Karpas-422 (cell line): ENCODE data around the gene DUOXA2. TPM values are rescaled to one million over a fixed set of nuclear protein-coding genes. Genes with fewer than 3 reads are reported as not detected.

Source experiments
- DNase-seq: peaks from one replicate; pipeline ENCODE4 v3.0.0-alpha.2; 2015
- H2AFZ ChIP-seq: fragments of 200-600 bp; sonication (generic); 2 replicates; pipeline ENCODE4 v1.6.1; 2014; ENCODE audit warnings: antibody characterized with exemption, low read length, mixed read lengths
- H3K27ac ChIP-seq: fragments of 200-600 bp; sonication (generic); 2 replicates; pipeline ENCODE4 v1.5.1; 2014; ENCODE audit warnings: mild to moderate bottlenecking, low read length, moderate library complexity
- H3K27me3 ChIP-seq: fragments of 200-600 bp; sonication (generic); 2 replicates; pipeline ENCODE4 v1.6.1; 2014; ENCODE audit warnings: low read length, mixed read lengths
- H3K36me3 ChIP-seq: fragments of 200-600 bp; sonication (generic); 2 replicates; pipeline ENCODE4 v1.6.1; 2014; ENCODE audit warnings: low read length, mixed read lengths; ENCODE audit not compliant: insufficient read depth
- H3K4me1 ChIP-seq: fragments of 200-600 bp; sonication (generic); 2 replicates; pipeline ENCODE4 v1.6.1; 2014; ENCODE audit warnings: mild to moderate bottlenecking, low read length, mixed read lengths
- H3K4me2 ChIP-seq: fragments of 200-600 bp; sonication (generic); 2 replicates; pipeline ENCODE4 v1.6.1; 2014; ENCODE audit warnings: low read length, low read depth, mild to moderate bottlenecking; ENCODE audit not compliant: poor library complexity, severe bottlenecking
- H3K4me3 ChIP-seq: fragments of 200-600 bp; sonication (generic); 2 replicates; pipeline ENCODE4 v1.5.1; 2014; ENCODE audit warnings: mild to moderate bottlenecking, antibody characterized with exemption, low read length, mixed read lengths
- H3K79me2 ChIP-seq: fragments of 200-600 bp; sonication (generic); 2 replicates; pipeline ENCODE4 v1.6.1; 2014; ENCODE audit warnings: mild to moderate bottlenecking, low read length, mixed read lengths
- H3K9ac ChIP-seq: fragments of 200-600 bp; sonication (generic); 2 replicates; pipeline ENCODE4 v1.6.0; 2014; ENCODE audit warnings: low read length
- H3K9me2 ChIP-seq: fragments of 200-600 bp; sonication (generic), shearing (Covaris generic); replicated peaks from 2 replicates; pipeline ENCODE4 v1.6.0; 2014; ENCODE audit warnings: mild to moderate bottlenecking, low read length, moderate library complexity; ENCODE audit not compliant: insufficient read depth
- H3K9me3 ChIP-seq: fragments of 300-700, 200-600 bp; sonication (generic); 2 replicates; pipeline ENCODE4 v1.6.1; 2014; ENCODE audit warnings: low read length, mixed read lengths
- H4K20me1 ChIP-seq: fragments of 200-600 bp; sonication (generic); 2 replicates; pipeline ENCODE4 v1.6.1; 2014; ENCODE audit warnings: mild to moderate bottlenecking, antibody characterized with exemption, low read length, low read depth; ENCODE audit not compliant: insufficient read depth
- total RNA-seq: library from RNA; depleted of rRNA; stranded (reverse); fragments of >200 nt; shearing (Covaris generic); gene quantifications from 2 replicates; pipeline ENCODE4 v1.2.3, GENCODE V29; 2014; ENCODE audit warnings: low replicate concordance

The DUOXA2 gene
- total RNA-seq, 1 experiment from 2014 or later, result not detected

DNA sequence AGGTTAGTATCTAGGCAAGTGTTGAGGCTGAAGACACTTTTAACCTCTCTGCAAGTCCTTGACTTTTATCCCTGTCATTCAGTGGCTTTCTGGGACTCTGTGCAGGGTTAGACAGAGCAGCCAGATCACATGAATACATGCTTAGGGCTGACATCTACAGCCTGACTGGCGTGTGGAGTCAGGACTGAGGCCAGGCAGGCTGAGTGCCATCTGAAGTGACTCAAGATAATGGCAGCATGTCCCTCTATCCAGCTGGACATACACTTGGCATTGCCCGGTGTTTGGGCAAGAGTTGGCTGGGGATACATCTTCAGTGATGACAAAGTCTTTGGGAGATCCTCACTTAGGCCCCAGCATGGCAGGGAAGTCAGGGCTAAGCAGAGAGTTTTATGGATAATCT lies 22.6 kb upstream of the DUOXA2 start:
- no peak overlapping the region for H3K4me2 ChIP-seq
- H3K4me1 ChIP-seq, result no peaks in the 10 kb centered on the region
- no peaks in the 10 kb centered on the region for H4K20me1 ChIP-seq
- H2AFZ ChIP-seq, result no peak overlapping the region
- no peak overlapping the region for H3K9ac ChIP-seq
- no peak overlapping the region for H3K27ac ChIP-seq
- H3K36me3 ChIP-seq, result no peaks in the 10 kb centered on the region
- no peak for DNase-seq
- H3K79me2 ChIP-seq, result no peaks in the 10 kb centered on the region
- H3K27me3 ChIP-seq, result no peaks in the 10 kb centered on the region
- no peaks in the 10 kb centered on the region for H3K9me3 ChIP-seq
- no peaks in the 10 kb centered on the region for H3K9me2 ChIP-seq
- H3K4me3 ChIP-seq, result no peak overlapping the region

DNA sequence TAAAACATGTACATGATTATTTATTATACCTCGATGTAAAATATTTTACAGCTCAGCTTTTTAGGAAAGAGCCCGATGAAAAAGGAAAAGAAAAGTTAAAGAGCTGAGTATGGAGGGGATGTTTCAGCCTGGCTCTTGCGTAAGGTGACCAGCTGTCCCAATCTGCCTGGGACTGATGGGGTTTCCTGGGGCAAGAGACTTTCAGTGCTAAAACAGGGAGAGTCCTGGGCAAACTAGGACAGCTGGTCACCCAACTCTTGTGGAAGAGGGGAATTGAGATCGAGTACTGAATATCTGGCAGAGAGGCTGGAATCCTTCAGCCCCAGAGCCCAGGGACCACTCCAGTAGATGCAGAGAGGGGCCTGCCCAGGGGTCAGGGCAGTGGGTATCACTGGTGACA lies 21.1 kb upstream of the DUOXA2 start:
- Histone ChIP-seq H3K27me3 (no peaks in the 10 kb centered on the region), H3K9me2 (no peaks in the 10 kb centered on the region), H3K36me3 (no peaks in the 10 kb centered on the region), H4K20me1 (no peaks in the 10 kb centered on the region), H2AFZ (no peak overlapping the region), H3K9me3 (no peaks in the 10 kb centered on the region), H3K4me1 (no peaks in the 10 kb centered on the region), H3K4me3 (no peak overlapping the region), H3K9ac (no peak overlapping the region), H3K4me2 (no peak overlapping the region), H3K79me2 (no peaks in the 10 kb centered on the region), H3K27ac (no peak overlapping the region)
- DNase-seq, result no peak

DNA sequence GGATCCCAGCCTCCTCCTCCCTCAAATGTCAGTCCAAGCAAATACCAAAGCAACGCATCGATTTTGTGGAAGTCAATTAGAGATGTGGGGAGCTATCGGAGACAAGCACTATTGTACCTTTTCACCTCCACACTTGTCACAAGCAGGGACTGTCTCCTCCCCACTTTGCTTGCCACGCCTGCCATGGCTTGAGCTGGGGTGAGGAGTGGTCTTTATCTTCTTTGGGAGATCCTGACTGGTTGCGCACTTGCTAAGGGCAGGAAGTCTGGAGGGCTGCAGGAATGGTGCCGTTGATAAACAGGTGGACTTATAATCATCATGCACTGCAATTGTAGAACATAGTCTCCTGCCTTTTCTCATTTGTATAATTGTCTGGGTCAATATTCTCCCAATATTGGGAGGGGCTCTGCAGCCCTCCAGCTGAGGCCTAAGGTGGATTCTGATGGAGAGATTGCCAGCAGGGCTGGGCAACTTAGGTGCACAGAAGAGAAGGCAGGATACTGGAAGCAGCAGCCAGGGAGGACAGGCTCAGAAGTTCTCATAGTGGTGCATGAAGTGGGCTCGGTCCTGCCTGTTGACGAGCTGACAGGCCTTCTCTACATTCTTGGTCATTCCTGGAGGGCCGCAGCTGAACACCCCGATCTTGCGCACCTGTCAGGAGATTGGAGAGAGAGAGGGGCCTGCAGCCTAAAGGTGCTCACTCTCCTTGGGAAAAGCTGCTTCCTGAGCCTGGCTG lies 20.3 kb upstream of the DUOXA2 start:
- Histone ChIP-seq H3K36me3 (no peaks in the 10 kb centered on the region), H3K9me2 (no peaks in the 10 kb centered on the region), H3K9ac (no peak overlapping the region), H3K4me2 (no peak overlapping the region), H4K20me1 (no peaks in the 10 kb centered on the region), H3K9me3 (no peaks in the 10 kb centered on the region), H3K27me3 (no peaks in the 10 kb centered on the region), H2AFZ (no peak overlapping the region), H3K27ac (no peak overlapping the region), H3K4me1 (0 out of 2 replicates have a peak, but pooled peaks cover 2% of the 10 kb centered on the region), H3K4me3 (no peak overlapping the region), H3K79me2 (no peaks in the 10 kb centered on the region)
- DNase-seq, result no peak

GRCh38 chr15:45094358-45094730 lies 19.8 kb upstream of the DUOXA2 start:
- no peak overlapping the region for H3K9ac ChIP-seq
- H3K4me1 ChIP-seq, result 0 out of 2 replicates have a peak, but pooled peaks cover 2% of the 10 kb centered on the region
- H3K27ac ChIP-seq, result no peak overlapping the region
- H3K9me2 ChIP-seq, result no peaks in the 10 kb centered on the region
- H3K9me3 ChIP-seq, result no peaks in the 10 kb centered on the region
- H2AFZ ChIP-seq, result no peak overlapping the region
- no peak for DNase-seq
- H3K4me3 ChIP-seq, result no peak overlapping the region
- no peak overlapping the region for H3K4me2 ChIP-seq
- H4K20me1 ChIP-seq, result no peaks in the 10 kb centered on the region
- no peaks in the 10 kb centered on the region for H3K36me3 ChIP-seq
- H3K27me3 ChIP-seq, result no peaks in the 10 kb centered on the region
- no peaks in the 10 kb centered on the region for H3K79me2 ChIP-seq

DNA sequence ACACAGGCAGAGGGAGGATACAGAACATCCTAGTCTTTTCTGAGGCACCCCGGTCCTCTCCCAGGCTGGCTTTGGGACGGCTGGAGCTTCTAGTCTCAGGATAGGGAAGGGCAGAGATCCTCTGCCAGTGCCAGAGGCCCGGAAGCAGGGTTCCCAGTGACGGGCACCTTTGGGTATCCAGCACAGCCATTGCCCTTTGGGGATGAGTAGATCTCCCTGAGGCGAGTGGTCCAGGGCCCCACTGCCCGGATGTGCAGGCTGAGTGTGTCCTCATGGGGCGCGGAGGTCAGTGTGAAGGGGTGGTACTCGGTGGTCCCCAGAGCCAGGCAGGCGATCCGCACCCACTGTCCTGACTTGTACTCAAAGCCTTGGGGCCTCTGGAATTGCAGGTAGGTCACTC lies 18.5 kb upstream of the DUOXA2 start:
- H3K36me3 ChIP-seq, result no peaks in the 10 kb centered on the region
- H3K4me2 ChIP-seq, result no peak overlapping the region
- H2AFZ ChIP-seq, result no peak overlapping the region

DNA sequence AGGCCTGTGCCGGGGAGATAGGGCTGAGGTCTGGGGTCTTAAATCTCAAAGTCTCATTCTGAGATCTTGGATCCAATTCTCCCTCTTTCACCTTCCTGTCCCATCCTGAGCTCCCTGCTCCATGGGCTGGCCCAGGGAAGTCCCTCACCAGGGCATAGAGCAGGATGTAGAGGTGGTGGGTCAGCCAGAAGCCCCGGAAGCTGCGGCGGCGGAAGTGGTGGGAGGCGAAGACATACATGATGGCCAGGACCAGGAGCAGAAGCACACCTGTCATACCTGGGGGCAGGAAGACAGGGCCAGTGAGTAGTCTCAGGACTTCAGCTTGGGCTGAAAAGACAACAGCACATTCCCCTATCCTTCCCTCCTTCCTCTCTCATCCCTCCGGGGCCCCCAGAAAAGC lies 16.7 kb upstream of the DUOXA2 start:
- no peaks in the 10 kb centered on the region for H3K79me2 ChIP-seq
- no peaks in the 10 kb centered on the region for H4K20me1 ChIP-seq
- no peak overlapping the region for H2AFZ ChIP-seq
- no peak overlapping the region for H3K27ac ChIP-seq
- H3K9me2 ChIP-seq, result no peaks in the 10 kb centered on the region
- H3K27me3 ChIP-seq, result no peaks in the 10 kb centered on the region
- H3K4me1 ChIP-seq, result 0 out of 2 replicates have a peak, but pooled peaks cover 2% of the 10 kb centered on the region
- H3K9ac ChIP-seq, result no peak overlapping the region
- H3K9me3 ChIP-seq, result no peaks in the 10 kb centered on the region
- no peak overlapping the region for H3K4me3 ChIP-seq
- no peaks in the 10 kb centered on the region for H3K36me3 ChIP-seq
- DNase-seq, result no peak
- H3K4me2 ChIP-seq, result no peak overlapping the region

More for the DNA sequence above, 18.5 kb upstream of the DUOXA2 start:
- Histone ChIP-seq H3K4me1 (0 out of 2 replicates have a peak, but pooled peaks cover 2% of the 10 kb centered on the region), H3K4me3 (no peak overlapping the region), H4K20me1 (no peaks in the 10 kb centered on the region), H3K9ac (no peak overlapping the region), H3K79me2 (no peaks in the 10 kb centered on the region), H3K27ac (no peak overlapping the region), H3K9me2 (no peaks in the 10 kb centered on the region), H3K9me3 (no peaks in the 10 kb centered on the region), H3K27me3 (no peaks in the 10 kb centered on the region)
- DNase-seq, result no peak

- H3K4me2 ChIP-seq, result no peak overlapping the region
- H3K9me2 ChIP-seq, result no peaks in the 10 kb centered on the region
- no peak overlapping the region for H3K9ac ChIP-seq
- H3K4me3 ChIP-seq, result no peak overlapping the region
- no peaks in the 10 kb centered on the region for H3K9me3 ChIP-seq
- no peaks in the 10 kb centered on the region for H3K79me2 ChIP-seq
- no peaks in the 10 kb centered on the region for H3K27me3 ChIP-seq
- H4K20me1 ChIP-seq, result no peaks in the 10 kb centered on the region
- no peaks in the 10 kb centered on the region for H3K36me3 ChIP-seq
- 0 out of 2 replicates have a peak, but pooled peaks cover 2% of the 10 kb centered on the region for H3K4me1 ChIP-seq
- H3K27ac ChIP-seq, result no peak overlapping the region
- no peak for DNase-seq
- H2AFZ ChIP-seq, result no peak overlapping the region
Measured at GRCh38 chr15:45099549-45100165, 14.5 kb upstream of the DUOXA2 start.

DNA sequence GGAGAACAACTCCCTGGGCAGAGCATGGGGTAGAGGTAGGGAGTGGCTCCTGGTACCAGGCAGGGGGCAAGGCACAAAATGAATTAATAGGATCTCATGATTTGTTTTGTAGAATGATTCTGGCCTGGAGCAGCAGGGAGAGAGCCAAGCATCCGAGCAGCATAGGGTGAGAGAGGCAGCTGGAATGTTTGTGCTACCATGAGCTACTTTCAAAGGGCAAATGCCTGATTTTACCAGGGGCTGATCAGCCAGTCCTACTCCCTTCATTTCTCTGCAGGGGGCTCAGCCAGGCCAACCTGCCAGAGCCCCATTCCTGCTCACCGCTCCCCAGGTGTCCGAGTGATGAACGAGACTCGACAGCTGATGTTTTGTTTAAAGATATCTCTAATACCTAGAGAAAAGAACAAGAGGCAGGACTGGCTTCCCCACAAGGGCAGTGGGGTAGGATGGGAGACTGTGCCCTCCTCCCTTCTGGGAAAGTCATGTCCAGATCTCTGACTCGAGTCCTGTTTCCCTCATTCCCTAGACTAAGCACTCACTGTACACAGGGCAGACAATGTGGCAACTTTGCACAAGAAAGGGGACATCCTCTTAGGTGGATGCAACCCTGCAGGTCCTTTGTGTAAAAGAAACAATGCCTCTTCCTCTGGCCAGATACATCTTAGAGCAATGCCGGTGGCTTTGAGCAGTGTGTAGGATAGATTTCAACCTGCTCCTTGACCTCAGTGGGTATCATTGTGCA lies 13.1 kb upstream of the DUOXA2 start:
- no peak for DNase-seq
- no peaks in the 10 kb centered on the region for H3K9me2 ChIP-seq
- no peak overlapping the region for H2AFZ ChIP-seq
- no peaks in the 10 kb centered on the region for H3K27me3 ChIP-seq
- no peaks in the 10 kb centered on the region for H3K79me2 ChIP-seq
- H3K36me3 ChIP-seq, result no peaks in the 10 kb centered on the region
- H4K20me1 ChIP-seq, result no peaks in the 10 kb centered on the region
- H3K4me1 ChIP-seq, result 0 out of 2 replicates have a peak, but pooled peaks cover 2% of the 10 kb centered on the region
- H3K4me3 ChIP-seq, result no peak overlapping the region
- H3K4me2 ChIP-seq, result no peak overlapping the region
- H3K27ac ChIP-seq, result no peak overlapping the region
- no peaks in the 10 kb centered on the region for H3K9me3 ChIP-seq
- no peak overlapping the region for H3K9ac ChIP-seq
